Measurements from ENCODE around the gene SEC14L3. TPM values are rescaled to one million over a fixed set of nuclear protein-coding genes. Genes with fewer than 3 reads are reported as not detected.

The SEC14L3 gene
- total RNA-seq, 1 donor from 2014 or later = not detected

DNA sequence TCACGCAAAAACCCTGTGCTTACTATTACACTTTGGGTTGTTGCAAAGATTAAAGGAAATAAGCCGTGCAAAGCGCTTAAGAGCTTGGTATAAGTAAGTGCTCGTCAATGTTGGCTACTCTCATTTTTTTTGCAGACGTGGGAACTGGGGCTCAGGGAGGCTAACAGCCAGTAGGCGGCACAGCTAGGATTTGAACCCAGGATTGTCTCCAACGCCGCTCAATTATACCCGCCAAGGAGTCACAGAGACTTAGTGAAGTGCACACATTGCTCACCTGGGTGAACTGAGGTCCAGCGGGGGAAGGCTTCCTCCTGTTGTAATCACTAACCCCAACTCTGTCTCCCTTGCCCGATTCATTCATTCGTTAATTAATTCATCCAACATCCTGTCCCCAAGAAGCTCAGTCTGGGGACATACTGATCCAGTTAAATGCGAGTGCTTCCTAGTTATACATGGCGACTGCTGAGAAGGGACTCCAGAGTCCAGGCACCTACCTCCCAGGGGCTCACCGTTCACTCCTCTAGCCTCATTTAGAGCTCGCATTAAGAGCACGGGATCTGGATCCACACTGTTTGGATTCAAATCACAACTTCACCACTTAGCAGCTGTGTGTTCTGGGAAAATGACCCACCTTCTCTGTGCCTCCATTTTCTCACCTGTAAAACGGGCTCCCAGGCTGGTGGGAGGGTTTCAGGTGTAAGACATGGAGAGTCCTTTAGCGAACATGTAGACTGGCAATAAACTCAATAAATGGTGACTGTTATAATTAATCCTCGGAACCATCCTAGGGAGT, 47.1 kb downstream of the SEC14L3 start:
- intact Hi-C loops (cut with micrococcal nuclease) = loop anchor here (1.0 to 10.0 kb wide), 5 partner anchors 27 to 660 kb away; partner anchors contain the start of genes CASTOR1, CCDC157, SEC14L2 and SF3A1

DNA sequence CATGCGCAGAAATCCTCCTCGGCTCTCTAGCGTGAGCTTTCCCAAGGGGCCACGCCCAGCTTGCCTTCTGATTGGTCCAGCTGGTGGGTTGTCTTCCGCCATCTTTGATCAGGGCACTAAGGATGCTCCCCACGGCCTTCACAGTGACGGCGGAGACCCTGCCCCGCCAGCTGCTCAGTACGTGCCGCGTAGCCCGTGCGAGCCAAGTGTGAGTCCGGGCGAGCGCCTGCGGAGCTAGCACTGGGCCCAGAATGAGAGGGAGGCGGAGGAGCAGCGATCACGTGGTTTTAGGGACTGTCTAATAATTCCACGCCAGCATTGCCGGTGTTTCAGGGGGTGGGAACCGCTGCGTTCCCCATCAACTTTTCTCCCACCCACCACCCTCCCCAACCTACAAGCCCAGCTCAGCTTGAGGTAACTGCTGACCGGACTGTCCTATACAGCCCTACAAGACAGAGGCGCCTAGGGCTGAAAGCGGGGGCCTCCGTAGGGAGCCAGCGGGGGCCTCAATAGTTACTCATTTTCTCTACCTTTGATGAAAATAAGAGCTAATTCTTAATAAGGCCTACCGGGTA, 47.8 kb downstream of the SEC14L3 start:
- intact Hi-C loops (cut with micrococcal nuclease) = loop anchor here (1.0 to 10.0 kb wide), 5 partner anchors 27 to 659 kb away; partner anchors contain the start of genes CASTOR1, CCDC157, SEC14L2 and SF3A1

DNA sequence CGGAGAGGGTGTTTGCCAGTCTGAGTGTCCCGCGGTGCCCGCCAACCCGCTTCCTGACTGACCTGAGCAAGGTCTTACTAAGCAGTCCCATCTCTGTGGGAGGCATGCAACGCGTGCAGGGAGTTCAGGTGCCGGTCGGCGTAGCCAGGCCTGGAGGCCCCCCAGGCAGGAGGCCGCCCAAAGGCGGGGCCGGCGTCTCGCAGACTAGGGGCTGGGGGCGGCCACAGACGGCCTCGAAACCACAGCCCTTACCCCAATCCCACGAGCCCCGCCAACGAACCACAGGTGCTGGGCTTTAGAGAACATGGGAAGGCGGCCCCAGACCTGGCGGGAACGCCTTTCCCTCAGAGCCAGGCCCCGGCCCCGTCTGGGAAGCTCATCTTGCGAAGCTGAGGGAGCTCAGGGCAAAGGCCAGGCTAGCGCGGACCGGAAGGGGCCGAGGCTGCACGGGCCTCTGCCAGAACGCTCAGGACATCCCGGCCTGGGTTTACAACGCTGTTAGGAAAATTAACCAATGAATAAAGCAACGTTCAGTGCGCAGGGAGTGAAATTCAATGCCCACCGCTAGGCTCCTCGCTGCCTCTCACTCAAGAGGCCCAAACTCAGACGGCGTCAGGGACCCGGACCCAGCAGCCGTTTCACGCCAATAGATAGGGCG, 48.4 kb downstream of the SEC14L3 start:
- intact Hi-C loops (cut with micrococcal nuclease) = loop anchor here (10.0 kb wide), 1 partner anchor 659 kb away; the partner anchor contains the start of genes UQCR10 and ZMAT5

DNA sequence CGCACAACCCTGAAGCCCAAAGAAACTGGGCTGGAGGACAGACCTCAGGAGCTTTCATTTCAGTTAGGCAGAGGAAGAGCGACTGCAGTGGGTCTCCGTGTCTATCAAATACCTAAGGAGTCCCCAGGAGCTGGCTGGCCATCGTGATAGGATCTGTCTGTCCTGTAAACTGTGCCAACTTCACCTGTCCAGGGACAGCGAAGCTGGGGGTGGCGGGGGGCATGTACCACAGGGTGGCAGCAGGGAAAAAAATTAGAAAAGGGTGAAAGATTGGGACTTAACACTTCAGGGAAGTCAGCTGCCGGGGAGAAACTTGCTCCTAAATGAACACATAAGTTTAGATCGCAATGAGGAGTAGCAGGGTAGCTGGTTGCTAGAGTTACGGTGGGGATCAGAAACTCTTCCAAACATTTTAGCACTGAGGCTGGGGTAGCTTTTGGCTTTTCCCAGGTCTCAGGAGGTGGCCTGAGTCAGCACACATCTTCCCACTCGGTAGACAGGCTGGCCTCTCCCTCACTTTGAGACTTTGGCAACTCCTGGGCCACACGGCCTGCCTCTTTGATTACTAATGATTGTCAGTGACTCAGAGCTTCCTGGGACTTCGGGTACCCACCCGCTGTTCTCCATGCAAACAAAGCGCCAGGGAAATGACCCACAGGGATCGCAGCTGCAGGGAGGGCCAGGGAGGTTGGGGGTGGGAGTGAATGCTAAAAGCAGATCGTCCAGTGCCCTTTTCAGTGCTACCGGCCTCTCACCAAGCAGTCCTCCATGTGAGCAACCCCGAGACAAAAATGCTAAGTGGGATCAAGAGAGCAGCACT, 49.1 kb downstream of the SEC14L3 start:
- intact Hi-C loops (cut with micrococcal nuclease) = loop anchor here (10.0 kb wide), 1 partner anchor 658 kb away; the partner anchor contains the start of genes UQCR10 and ZMAT5

GRCh38 chr22:30421695-30422480, 49.9 kb downstream of the SEC14L3 start:
- intact Hi-C loops (cut with micrococcal nuclease) = loop anchor here (10.0 kb wide), 1 partner anchor 657 kb away; the partner anchor contains the start of genes UQCR10 and ZMAT5

- intact Hi-C loops (cut with micrococcal nuclease) = loop anchor here (10.0 kb wide), 1 partner anchor 656 kb away; the partner anchor contains the start of genes UQCR10 and ZMAT5
These were observed 51.3 kb downstream of the SEC14L3 start for GRCh38 chr22:30420347-30421125.

DNA sequence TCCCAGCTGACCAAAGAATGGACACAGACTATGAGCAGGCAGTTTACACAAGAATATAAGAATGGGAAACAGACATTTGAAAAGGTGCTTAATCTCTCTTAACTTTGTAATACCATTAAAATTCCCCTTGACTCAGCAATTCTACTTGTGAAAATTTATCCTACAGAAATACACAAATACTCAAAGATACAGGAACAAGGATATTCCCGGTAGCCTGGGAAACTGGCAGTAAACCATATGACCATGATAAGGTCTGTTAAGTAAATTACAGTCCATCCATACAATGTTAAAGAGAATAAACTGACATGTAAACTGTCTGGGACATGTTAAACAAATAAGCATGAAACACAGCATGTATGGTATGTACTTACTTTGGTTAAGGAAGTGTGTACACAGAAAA, 55.0 kb downstream of the SEC14L3 start:
- intact Hi-C loops (cut with micrococcal nuclease) = no loop called here

- intact Hi-C loops (cut with micrococcal nuclease) = no loop called here
These were observed 55.4 kb downstream of the SEC14L3 start for GRCh38 chr22:30416403-30416802.

GRCh38 chr22:30414525-30415047, 57.2 kb downstream of the SEC14L3 start:
- intact Hi-C loops (cut with micrococcal nuclease) = no loop called here

DNA sequence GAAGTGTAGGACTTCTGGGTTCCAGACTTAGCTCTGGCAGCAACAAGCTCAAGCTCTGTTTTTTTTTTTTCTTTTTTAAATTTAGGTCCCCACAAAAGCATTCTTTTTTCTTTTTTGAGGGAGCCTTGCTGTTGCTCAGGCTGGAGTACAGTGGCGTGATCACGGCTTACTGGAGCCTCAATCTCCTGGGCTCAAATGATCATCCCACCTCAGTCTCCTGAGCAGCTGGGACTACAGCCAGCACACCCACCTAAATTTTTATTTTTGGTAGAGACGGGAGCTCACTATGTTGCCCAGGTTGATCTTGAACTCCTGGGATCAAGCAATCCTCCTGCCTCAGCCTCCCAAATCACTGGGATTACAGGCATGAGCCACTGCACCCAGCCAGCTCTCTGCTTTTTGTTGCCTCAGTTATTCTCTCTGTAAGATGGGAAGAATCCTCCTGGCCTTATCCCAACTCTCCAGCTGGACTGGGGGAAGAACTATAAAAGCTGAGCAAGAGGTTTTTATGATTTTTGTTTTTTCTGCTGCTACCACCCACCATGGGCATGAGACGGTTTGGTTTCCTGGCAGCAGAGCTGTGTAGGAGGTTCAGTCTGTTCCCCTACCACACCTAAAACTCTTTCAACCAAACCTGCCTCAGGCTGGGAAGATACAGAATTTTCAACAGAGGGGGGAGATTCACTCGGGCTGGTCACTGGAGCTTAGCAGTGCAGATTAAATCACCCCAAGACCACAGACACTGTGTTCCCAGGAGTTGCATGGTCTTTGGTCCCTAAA, 57.9 kb downstream of the SEC14L3 start:
- intact Hi-C loops (cut with micrococcal nuclease) = no loop called here

GRCh38 chr22:30413001-30413400, 58.8 kb downstream of the SEC14L3 start:
- intact Hi-C loops (cut with micrococcal nuclease) = no loop called here

DNA sequence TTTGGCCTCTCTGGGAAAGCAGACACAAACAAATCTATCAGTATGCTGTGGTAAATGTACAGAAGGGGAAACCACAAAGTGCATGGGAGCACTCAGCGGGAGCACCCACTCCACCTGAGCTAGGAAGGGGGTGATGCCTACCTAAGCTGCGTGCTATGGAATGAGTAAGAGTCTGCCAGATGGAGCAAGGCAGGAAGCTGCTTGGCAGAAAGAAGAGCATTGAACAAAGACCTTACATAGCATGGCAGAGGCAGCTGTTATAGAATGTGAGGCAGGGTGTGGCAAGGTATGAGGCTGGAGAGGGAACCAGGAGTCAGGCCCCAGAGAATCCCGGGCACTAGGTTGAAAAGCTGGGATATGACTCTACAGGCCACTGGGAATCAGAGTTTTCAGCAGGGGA, 60.0 kb downstream of the SEC14L3 start:
- intact Hi-C loops (cut with micrococcal nuclease) = no loop called here

Other genes starting within 250 kb of the SEC14L3 start
- 502 and 522 TPM in 2 replicates for gene LIF, start 225.3 kb downstream of the SEC14L3 start, total RNA-seq
- gene OSM, start 205.2 kb downstream of the SEC14L3 start, total RNA-seq = 237 and 246 TPM in 2 replicates
- 23.2 and 24.8 TPM in 2 replicates for gene CASTOR1, start 182.5 kb downstream of the SEC14L3 start, total RNA-seq
- 46.2 and 46.6 TPM in 2 replicates for gene TBC1D10A, start 145.1 kb downstream of the SEC14L3 start, total RNA-seq
- gene SF3A1, start 115.1 kb downstream of the SEC14L3 start, total RNA-seq = 261 and 276 TPM in 2 replicates
- gene CCDC157, start 115.0 kb downstream of the SEC14L3 start, total RNA-seq = 4.8 and 5.5 TPM in 2 replicates
- gene RNF215, start 84.6 kb downstream of the SEC14L3 start, total RNA-seq = 13.3 and 14.9 TPM in 2 replicates
- gene SEC14L2, start 75.0 kb downstream of the SEC14L3 start, total RNA-seq = 7.2 and 9.5 TPM in 2 replicates
- gene MTFP1, start 46.2 kb downstream of the SEC14L3 start, total RNA-seq = 50.5 and 51.2 TPM in 2 replicates
- gene SEC14L4, start 33.7 kb upstream of the SEC14L3 start, total RNA-seq = not detected in 2 replicates
- not detected in 2 replicates for gene SEC14L6, start 74.7 kb upstream of the SEC14L3 start, total RNA-seq
- not detected in 2 replicates for gene GAL3ST1, start 102.6 kb upstream of the SEC14L3 start, total RNA-seq
- gene PES1, start 119.9 kb upstream of the SEC14L3 start, total RNA-seq = 74.6 and 80.8 TPM in 2 replicates
- 0.57 and 1.00 TPM in 2 replicates for gene TCN2, start 135.2 kb upstream of the SEC14L3 start, total RNA-seq
- gene SLC35E4, start 163.8 kb upstream of the SEC14L3 start, total RNA-seq = 2.4 and 2.6 TPM in 2 replicates
- gene DUSP18, start 195.9 kb upstream of the SEC14L3 start, total RNA-seq = 11.0 and 11.2 TPM in 2 replicates
- 0.98 and 1.2 TPM in 2 replicates for gene OSBP2, start 222.9 kb upstream of the SEC14L3 start, total RNA-seq